ENCODE data around the gene LBR.
"Not testable (repeated sequence)": the region's sequence is repeated elsewhere in the genome, so short reads cannot be mapped to it uniquely, and the experiment has no call there.

The LBR gene

GRCh38 chr1:225427235-225428067, at the start of gene LBR:
Gene LBR, minus strand, starts transcription at chr1:225428038. Its CDS starts 3,963 bp downstream, at chr1:225424075.
- DNase-seq (ENCODE audit: low spot score), result peak; percentile 74

DNA sequence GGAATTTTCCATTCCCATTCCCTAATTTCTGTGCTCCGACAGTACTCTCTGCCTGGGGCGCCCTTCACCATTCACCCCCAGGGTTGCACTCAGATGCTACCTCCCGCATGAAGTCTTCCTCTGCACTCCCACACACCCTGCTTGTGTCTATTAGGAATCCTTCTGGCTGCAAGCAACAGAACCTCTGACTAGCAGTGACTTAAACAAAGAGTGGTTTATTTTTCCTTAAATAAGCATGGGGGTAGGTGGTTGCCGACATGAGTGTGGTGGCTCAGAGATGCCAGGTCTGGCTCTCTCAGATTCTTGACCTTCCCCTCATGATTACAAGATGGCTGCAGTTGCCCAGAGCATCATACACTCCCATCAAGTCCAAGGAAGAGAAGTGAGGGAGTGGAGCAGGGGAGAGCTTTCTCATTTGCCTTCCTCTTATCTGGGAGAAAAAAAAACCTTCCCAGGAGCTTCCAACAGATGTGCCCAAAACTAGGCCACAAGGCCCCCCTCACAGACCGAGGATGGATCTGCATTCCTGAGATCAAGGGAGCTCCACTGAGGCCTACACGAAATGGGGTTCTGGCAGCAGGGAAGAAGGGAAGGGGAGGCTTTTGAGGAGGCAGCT, 49.6 kb upstream of the LBR start:
- DNase-seq (ENCODE audit: low spot score), result no peak

- DNase-seq (ENCODE audit: low spot score), result no peak
Observed at GRCh38 chr1:225476538-225476988, 48.7 kb upstream of the LBR start.

GRCh38 chr1:225476100-225476511, 48.3 kb upstream of the LBR start:
- no peak for DNase-seq (ENCODE audit: low spot score)

DNA sequence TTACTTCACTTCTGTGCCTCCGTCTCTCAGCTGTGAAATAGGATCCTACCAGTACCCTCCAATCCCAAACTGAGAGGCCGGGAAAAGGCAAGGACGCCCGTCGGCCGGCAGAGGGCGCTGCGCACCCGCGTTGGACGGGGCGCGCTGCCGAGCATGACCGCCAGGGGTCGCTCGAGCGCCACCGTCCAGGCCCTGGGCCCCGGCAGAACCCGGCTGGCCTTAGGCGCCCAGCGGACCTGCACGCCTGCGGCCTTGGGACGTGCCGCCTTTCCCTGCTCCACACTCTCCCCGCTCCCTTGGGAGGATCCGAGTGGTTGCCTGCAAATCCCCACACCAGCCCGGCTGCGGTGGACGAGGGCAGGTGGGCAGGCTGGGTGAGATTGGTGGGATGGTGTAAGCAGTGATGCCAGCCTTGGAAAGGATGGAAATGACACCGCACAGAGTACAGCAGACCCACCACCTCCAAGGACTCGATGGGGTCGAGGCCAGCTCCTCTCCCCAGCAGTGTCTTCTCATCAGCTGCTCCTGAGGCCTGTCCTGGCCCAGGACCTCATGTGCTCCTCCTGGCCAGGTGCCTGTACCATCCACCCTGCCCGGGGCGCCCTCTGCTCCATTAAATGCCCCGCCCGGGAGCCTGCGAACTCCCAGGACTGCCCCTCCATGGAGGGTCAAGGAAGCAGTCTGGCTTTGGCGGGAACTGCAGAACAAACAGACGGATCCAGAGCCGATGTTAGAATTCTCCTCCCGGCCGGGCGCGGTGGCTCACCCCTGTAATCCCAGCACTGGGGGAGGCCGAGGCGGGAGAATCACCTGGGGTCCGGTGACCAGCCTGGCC, 47.4 kb upstream of the LBR start:
- peak; percentile 94 for DNase-seq (ENCODE audit: low spot score)

DNA sequence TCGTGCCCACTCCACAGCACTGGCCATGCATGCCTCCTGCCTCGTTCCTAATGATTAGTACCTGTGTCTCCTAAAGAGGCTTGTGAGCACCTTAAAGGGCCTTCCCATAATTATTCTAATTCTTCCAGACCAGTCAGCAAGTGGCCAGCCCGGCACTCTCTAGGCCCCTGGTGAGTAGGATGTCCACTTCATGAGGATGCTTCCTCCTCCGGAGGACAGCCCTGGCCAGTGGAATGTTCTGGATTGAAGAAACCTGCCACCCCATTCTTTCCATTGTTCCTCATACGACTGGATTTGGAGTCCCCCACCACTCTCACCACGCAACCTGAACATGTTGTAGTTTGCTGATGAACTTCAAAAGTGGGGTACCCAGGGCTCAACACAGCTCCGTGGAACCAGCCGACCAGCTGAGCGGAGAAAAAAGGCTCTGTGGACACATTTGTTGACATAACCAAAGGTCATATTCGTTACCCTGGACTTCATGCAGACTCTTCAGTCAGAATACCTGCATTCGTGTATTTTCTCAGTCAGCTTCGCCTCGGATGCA, 46.7 kb upstream of the LBR start:
- no peak for DNase-seq (ENCODE audit: low spot score)

GRCh38 chr1:225473676-225474438, 46.0 kb upstream of the LBR start:
- DNase-seq (ENCODE audit: low spot score), result not testable (repeated sequence)

DNA sequence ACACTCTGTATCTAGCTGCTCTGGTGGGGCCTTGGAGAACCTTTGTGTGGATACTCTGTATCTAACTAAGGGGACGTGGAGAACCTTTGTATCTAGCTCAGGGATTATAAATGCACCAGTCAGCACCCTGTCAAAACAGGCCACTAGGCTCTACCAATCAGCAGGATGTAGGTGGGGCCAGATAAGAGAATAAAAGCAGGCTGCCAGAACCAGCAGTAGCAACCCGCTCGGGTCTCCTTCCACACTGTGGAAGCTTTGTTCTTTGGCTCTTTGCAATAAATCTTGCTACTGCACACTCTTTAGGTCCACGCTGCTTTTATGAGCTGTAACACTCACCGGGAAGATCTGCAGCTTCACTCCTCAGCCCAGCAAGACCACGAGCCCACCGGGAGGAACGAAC, 45.4 kb upstream of the LBR start:
- not testable (repeated sequence) for DNase-seq (ENCODE audit: low spot score)

DNA sequence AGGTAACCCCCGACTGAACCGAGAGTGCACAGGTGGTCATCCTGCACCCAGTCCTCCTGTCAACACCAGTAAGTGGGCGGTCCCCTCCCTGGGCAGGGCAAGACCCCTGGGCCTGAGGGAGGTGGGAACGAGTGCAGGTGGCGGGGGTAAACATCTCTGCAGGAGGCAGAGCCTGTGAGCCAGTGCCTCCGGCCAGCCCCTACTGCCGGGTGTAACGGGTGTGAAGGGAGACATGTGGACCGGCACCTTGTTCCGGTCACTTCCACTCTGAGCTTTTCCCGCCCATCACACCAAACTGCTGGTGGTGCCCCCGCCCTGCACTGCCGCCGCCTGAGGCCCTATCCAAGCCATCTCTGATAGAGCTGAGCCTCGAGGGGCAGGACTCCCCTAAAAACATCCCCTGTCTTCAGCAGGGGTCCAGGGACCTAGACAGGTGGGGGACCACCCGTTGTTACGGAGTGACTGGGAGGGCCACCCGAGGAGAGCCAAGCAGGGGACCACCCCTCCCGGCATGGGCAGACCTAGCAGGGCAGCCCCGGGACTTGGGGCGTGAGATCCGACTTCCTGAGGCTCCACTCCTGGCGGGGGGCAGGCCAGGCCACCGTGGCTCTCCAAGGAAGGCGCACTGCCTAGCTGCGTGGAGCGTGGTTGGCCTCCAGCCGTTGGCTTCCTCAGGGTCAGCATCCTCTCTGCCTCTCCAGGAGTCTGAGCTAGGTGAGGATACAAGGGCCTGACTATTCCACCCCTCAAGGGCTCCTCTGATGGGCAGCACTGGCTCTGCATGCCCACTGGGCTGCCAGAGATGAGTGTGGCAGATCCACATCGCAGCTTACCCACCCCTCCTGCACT, 43.8 kb upstream of the LBR start:
- no peak for DNase-seq (ENCODE audit: low spot score)

GRCh38 chr1:225471109-225471452, 43.2 kb upstream of the LBR start:
- no peak for DNase-seq (ENCODE audit: low spot score)

GRCh38 chr1:225470211-225471108, 42.6 kb upstream of the LBR start:
- no peak for DNase-seq (ENCODE audit: low spot score)

DNA sequence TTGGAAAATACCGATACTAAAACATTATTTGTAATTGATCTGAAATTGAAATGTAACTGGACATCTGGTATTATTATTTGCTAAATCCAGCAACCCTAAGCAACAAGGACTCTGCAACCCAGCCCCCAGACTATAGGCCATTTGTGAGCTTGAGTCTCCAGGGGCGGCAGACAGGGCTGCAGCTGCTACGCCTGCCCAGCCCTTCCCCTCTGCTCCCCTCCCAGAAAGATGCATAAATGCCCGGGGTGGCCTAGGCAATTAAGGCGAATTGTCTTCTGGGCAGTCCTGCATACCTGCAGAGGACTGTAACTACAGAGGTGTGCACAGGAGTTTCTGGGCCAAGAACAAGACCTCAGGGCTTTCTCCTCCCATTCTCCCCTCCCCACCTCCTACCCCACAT, 41.2 kb upstream of the LBR start:
- DNase-seq (ENCODE audit: low spot score), result no peak

- no peak for DNase-seq (ENCODE audit: low spot score)
Observed at GRCh38 chr1:225468270-225469020, 40.6 kb upstream of the LBR start.

DNA sequence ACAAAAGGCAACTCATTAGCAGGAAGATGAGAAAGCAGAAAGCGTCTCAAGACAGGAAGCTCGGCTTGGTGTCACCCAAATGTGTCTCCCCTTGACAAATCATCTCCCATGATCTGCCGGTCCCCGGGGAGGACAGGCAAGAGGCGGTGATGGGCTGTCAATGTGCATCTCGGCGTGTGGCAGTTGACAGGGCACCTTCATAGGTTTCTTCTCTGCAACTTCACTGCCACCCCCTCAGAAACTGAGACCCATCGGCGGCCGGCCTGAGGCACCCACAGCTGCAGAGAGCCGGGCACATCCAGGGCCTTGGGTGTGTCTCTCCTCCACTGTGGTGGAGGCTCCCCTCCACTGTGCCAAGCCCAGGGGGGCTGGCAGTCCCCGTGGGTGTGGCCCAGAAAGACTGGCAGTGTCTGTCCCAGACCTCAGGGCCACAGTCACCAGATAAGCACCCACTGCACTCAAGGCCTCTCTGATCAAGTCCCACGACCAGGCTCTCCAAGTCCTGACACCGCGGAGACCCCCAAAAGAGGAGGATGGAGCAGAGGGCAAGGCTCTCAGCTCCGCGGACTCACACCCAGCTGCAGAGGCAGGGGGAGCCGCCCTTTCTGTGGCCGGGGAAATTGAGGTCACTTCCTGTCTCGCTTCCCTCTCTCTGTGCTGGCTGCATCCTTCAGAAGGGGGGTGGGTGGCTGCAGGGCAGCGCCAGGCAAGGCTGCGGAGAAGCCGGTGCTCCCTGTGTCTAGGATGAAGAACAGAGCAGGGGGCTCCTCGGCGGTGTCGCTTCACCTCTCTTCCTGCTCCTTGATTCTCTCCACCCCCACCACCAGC, 39.6 kb upstream of the LBR start:
- no peak for DNase-seq (ENCODE audit: low spot score)

GRCh38 chr1:225466848-225467192, 39.0 kb upstream of the LBR start:
- no peak for DNase-seq (ENCODE audit: low spot score)

- no peak for DNase-seq (ENCODE audit: low spot score)
Observed at GRCh38 chr1:225465793-225466517, 38.1 kb upstream of the LBR start.
